Measurements from ENCODE around the gene RDH13.

DNA sequence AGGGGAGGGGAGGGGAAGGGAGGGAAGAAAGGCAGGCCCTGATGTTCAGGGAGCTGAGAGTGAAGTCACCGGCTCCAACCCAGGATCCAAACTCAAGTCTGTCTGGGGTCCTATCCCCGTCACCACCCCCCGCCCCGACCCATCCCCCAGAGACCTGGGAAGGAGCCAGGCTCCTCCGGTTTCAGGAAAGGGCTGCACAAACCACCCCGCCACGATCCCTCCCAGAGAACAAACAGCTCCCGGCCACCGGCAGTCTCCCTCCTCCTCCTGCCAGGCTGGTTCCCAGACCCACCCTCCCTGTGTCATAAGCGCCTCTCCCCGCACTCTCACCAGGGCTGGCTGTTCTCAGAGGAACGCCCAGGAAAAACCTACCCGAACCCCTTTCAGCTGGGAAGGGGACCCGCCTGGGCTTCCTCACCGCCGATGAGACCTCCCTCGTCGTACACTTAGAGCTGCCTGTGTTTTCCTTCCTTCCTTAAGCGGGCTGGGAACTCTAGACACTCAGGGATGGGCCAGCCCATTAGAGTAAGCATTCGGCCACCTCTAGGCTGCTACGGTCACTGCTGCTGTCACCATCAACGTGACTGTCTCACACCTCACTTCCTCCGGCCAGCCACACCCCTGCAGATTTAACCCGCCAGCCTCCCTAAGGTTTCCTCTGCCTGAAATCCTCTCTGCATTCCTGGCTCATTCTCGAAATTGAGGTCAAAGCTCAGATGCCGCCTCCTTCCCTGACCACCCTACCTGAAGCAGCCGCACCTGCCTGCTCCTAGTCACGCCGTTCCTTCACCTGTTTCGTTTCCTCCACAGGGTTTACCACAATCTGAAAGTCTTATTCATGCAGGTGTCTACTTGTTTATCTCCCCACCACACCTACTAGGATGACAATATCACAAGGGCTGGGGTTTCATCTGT is 6.3 kb upstream of the RDH13 start:
- TF ChIP-seq STAT3 (IDR thresholded peaks at IDR 0.05; ENCODE audit: low read depth, low read length) (no peak), RAD21 (IDR thresholded peaks at IDR 0.05; ENCODE audit: insufficient read depth, low read depth, low read length) (no peak), RFX5 (IDR thresholded peaks at IDR 0.05; ENCODE audit: low read depth, low read length) (no peak), NFXL1 (IDR thresholded peaks at IDR 0.05; ENCODE audit: borderline replicate concordance) (no peak), KDM1A (IDR thresholded peaks at IDR 0.05; ENCODE audit: borderline replicate concordance) (no peak), RAD51 (IDR thresholded peaks at IDR 0.05) (no peak), SMC3 (IDR thresholded peaks at IDR 0.05; ENCODE audit: borderline replicate concordance, low read length) (no peak), SREBF2 (IDR thresholded peaks at IDR 0.05; ENCODE audit: low read length) (no peak), POLR2AphosphoS5 (IDR thresholded peaks at IDR 0.05; ENCODE audit: low read length) (no peak)
- TF ChIP-seq, protein P1, sequence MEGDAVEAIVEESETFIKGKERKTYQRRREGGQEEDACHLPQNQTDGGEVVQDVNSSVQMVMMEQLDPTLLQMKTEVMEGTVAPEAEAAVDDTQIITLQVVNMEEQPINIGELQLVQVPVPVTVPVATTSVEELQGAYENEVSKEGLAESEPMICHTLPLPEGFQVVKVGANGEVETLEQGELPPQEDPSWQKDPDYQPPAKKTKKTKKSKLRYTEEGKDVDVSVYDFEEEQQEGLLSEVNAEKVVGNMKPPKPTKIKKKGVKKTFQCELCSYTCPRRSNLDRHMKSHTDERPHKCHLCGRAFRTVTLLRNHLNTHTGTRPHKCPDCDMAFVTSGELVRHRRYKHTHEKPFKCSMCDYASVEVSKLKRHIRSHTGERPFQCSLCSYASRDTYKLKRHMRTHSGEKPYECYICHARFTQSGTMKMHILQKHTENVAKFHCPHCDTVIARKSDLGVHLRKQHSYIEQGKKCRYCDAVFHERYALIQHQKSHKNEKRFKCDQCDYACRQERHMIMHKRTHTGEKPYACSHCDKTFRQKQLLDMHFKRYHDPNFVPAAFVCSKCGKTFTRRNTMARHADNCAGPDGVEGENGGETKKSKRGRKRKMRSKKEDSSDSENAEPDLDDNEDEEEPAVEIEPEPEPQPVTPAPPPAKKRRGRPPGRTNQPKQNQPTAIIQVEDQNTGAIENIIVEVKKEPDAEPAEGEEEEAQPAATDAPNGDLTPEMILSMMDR (IDR thresholded peaks at IDR 0.05 in 2 of 3, conservative IDR thresholded peaks at IDR 0.05 in 1 of 3; ENCODE audit: control insufficient read depth in 2 of 3, extremely low read depth in 1 of 3, insufficient read depth in 1 of 3, low read depth in 3 of 3, low read length in 3 of 3) = no peak
- TF ChIP-seq, protein P2, sequence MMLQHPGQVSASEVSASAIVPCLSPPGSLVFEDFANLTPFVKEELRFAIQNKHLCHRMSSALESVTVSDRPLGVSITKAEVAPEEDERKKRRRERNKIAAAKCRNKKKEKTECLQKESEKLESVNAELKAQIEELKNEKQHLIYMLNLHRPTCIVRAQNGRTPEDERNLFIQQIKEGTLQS (IDR thresholded peaks at IDR 0.05; ENCODE audit: borderline replicate concordance, extremely low read depth, low read depth, low read length) = no peak
- TF ChIP-seq, protein P3, sequence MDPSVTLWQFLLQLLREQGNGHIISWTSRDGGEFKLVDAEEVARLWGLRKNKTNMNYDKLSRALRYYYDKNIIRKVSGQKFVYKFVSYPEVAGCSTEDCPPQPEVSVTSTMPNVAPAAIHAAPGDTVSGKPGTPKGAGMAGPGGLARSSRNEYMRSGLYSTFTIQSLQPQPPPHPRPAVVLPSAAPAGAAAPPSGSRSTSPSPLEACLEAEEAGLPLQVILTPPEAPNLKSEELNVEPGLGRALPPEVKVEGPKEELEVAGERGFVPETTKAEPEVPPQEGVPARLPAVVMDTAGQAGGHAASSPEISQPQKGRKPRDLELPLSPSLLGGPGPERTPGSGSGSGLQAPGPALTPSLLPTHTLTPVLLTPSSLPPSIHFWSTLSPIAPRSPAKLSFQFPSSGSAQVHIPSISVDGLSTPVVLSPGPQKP (IDR thresholded peaks at IDR 0.05; ENCODE audit: low read depth, low read length) = no peak
- TF ChIP-seq, protein P4, sequence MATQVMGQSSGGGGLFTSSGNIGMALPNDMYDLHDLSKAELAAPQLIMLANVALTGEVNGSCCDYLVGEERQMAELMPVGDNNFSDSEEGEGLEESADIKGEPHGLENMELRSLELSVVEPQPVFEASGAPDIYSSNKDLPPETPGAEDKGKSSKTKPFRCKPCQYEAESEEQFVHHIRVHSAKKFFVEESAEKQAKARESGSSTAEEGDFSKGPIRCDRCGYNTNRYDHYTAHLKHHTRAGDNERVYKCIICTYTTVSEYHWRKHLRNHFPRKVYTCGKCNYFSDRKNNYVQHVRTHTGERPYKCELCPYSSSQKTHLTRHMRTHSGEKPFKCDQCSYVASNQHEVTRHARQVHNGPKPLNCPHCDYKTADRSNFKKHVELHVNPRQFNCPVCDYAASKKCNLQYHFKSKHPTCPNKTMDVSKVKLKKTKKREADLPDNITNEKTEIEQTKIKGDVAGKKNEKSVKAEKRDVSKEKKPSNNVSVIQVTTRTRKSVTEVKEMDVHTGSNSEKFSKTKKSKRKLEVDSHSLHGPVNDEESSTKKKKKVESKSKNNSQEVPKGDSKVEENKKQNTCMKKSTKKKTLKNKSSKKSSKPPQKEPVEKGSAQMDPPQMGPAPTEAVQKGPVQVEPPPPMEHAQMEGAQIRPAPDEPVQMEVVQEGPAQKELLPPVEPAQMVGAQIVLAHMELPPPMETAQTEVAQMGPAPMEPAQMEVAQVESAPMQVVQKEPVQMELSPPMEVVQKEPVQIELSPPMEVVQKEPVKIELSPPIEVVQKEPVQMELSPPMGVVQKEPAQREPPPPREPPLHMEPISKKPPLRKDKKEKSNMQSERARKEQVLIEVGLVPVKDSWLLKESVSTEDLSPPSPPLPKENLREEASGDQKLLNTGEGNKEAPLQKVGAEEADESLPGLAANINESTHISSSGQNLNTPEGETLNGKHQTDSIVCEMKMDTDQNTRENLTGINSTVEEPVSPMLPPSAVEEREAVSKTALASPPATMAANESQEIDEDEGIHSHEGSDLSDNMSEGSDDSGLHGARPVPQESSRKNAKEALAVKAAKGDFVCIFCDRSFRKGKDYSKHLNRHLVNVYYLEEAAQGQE (IDR thresholded peaks at IDR 0.05; ENCODE audit: low read depth, low read length) = no peak

Measured in GM12878 (cell line).